ENCODE data around the gene SDK1.

SDK1 gene

GRCh38 chr7:4134631-4135030 is 833.6 kb downstream of the SDK1 start:
- DNase-seq (ENCODE audit: low spot score) = no peak

DNA sequence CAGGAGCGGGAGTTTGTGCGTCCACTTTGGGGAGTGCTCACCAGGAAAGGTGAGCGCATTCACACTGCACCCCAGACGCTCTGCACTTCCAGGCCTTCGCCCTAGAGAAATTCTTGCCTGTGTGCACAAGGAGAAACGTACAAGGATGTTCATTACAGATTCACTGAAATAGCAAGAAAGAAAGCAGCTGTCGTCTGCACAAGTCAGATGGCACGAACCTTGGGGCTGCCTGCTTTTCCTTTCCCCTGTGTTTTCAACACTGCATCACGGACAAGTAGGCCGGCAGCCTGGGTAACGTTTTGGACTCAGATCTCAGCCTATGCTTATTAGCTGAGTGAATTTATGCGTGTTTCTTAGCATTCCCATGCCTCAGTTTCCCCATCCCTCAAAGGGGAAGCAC is 834.2 kb downstream of the SDK1 start:
- DNase-seq (ENCODE audit: low spot score) = no peak

DNA sequence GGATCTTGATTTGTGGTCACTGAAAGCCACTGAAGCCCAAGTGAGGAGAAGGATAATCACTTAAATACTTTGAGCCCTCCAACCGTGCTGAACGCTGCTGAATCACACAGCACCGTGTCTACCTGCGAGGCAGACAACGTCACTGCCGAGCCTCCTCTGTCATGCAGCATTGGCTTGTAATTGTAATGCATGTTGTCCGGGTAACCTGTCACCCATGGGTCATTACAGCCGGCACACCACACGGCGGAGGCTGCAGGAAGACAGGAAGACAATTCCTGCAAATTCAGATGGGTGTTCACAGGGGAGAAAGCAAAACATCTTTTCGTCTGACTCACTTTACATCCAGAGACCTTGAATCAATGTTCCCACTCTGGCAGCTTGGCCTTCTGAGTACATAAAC is 835.0 kb downstream of the SDK1 start:
- no peak for DNase-seq (ENCODE audit: low spot score)

GRCh38 chr7:4136501-4137110 is 835.6 kb downstream of the SDK1 start:
- DNase-seq (ENCODE audit: low spot score) = no peak

DNA sequence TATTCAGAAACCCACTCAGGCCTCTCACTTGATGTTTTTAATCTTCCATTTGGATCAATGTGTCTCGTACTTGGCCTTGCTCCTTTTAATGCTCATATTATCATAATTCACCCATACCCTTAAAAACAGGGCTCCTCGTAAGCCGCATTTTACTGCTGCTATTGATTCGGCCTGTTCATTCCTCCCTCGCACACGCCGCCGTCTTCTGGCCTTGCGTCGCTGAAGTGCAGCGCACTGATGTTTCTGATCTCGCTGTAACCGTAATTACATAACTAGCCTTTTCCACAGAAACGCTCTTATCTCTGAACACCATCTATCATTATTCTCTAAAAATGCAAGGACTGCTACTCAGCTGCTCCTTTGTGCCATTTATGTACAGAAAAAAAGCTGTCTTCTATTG is 836.5 kb downstream of the SDK1 start:
- no peak for DNase-seq (ENCODE audit: low spot score)

- no peak for DNase-seq (ENCODE audit: low spot score)
Observed at GRCh38 chr7:4138866-4139265, 837.8 kb downstream of the SDK1 start.

GRCh38 chr7:4139656-4140625 is 838.9 kb downstream of the SDK1 start:
- no peak for DNase-seq (ENCODE audit: low spot score)

- no peak for DNase-seq (ENCODE audit: low spot score)
Observed at GRCh38 chr7:4140933-4141332, 839.9 kb downstream of the SDK1 start.

- DNase-seq (ENCODE audit: low spot score) = no peak
Observed at GRCh38 chr7:4143006-4143405, 842.0 kb downstream of the SDK1 start.

GRCh38 chr7:4143511-4144171 is 842.6 kb downstream of the SDK1 start:
- DNase-seq (ENCODE audit: low spot score) = no peak

DNA sequence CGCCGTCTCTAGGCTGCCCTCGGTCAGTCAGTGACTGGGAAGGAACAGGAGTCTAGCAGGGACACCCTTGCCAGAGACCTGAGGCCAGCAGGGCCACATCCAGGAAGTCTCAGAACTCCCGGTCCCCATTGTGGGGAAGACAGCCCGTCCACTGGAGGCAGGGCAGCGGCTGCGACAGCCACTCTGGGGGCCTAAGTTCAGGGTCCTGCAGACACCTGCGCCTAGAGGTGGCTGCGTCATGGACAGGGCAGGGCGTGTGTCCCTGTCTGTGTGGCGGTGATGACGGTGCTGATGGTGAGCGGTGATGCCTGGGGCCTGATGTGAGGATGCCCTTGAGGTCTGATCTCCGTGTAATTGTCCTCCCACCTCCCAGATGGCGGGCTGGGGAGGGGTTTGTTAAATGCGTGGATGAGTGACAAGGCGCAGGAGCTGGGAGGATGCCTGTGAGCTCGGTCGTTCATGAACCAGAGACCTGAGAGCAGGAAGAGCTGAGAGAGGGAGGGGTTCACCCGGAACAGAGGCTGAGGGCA is 843.2 kb downstream of the SDK1 start:
- DNase-seq (ENCODE audit: low spot score) = no peak

DNA sequence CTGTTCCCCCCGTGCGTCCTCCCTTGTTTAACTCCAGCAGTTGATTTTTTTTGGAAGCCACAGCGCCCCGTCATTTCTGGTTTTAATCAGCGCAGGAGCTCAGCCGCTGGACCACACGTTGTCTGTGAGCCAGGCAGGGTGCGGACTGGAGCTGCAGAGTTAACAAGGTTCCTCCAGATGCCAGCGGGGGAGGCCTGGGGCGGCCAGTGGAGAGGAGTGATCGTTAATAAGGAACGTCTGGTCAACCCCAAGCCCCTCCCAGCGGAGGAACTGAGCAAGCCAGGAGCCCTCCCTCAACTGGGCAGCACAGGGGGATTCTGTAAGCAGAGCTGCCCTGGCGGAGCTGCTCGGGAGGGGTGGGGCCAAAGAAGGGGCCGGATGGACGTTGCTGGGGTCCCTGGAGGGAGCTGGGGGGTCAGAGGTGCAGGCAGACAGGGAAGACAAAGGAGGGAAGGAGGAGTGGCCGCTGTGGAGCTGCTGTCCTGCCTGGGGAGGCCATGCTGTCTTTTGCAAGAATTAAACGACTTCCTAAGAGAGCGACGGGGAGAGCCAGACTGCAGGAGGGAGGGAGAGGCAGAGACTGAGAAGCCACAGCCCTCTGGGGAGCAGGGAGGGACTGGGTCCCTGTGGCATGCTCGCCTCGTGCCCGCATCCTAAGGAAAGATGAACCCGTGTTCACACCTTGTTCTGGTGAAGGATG is 843.9 kb downstream of the SDK1 start:
- DNase-seq (ENCODE audit: low spot score) = no peak

- DNase-seq (ENCODE audit: low spot score) = no peak
Observed at GRCh38 chr7:4145576-4145975, 844.5 kb downstream of the SDK1 start.

DNA sequence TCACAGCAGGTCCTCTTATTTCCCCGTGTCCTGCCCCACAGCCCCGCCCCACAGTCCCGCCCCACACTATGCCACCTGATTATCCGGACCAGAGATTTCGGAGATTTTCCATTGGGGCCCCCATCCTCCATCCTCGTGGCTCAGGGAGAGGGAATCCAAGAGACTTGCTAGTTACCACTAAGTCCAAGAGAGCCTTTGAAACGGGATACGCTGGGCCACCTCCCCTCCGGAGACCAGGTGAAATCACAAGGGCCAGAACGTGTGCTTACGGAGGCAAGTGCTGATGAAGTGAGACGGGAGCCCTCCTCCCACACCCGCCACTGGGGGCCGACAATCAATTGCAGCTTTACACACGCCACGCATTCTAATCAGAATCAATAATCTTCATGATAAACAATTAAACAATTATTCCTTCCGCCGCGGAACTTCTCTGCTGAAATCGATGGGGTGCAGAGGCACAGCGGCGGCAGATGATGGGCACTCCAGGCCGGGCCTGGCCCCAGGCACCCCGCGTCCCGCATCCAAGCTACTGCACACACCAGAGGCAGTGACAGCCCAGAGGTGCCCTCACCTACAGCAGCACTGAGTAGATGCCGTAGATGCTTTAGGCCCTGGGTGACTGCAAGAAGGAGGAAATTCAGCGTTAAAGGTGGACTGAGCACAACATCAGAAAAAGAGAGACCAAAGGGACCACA is 847.0 kb downstream of the SDK1 start:
- no peak for DNase-seq (ENCODE audit: low spot score)

- DNase-seq (ENCODE audit: low spot score) = no peak
Observed at GRCh38 chr7:4149236-4149635, 848.2 kb downstream of the SDK1 start.

DNA sequence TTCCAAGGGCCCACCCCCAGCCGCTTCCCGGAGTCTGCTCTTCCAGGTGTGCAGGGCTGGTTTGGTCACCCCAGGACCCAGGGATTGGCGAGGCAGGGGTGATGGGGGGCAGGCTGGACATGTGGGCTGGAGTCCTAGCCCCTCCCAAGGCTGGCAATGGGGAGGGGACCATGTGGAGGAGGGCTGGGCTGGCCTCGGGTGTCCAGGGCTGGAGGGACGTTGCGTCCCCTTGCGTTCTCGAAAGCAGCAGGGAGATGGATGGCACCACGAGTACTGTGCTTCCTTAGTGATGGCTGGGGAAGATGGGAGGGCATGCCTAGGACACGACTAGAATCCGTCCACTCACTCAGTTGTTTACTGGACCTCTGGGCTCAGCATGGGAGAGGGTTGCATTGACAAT is 848.6 kb downstream of the SDK1 start:
- DNase-seq (ENCODE audit: low spot score) = no peak

DNA sequence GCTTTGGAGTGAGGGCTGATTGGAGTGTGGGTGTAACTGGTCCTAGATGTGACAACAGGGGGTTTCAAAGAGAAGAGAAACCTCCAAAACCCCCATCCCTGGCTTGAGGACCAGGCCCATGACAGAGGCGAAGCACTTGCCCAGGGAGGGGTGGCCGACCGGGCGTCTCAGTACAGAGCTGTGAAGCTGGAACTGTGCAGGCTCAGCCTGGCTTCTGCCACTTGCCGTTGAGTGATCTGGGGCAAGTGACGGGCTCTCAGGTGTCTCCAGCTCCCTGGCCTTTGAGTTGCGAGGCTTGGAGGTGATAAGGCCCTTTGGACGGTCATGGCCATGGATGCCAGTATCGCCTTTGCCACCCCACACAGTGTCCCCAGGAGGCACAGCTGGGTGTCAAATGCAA is 849.7 kb downstream of the SDK1 start:
- no peak for DNase-seq (ENCODE audit: low spot score)

DNA sequence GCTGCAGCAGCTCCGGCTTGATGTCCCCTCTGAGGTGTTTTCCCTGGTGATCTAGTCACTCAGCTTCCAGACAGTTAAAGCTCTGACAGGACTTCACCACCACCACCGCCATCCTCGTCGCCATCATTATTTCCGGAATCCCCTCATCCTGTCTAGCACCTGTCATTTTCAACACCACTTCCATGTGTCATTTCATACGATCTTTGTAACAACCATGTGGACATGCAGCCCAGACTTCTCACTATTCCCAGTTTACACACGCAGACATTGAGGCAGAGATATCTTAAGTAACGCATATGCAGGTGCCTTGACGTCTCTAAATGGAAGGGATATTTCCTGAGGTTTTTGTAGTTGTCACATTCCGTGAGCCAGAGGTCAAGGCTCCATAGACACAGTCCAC is 850.5 kb downstream of the SDK1 start:
- no peak for DNase-seq (ENCODE audit: low spot score)

DNA sequence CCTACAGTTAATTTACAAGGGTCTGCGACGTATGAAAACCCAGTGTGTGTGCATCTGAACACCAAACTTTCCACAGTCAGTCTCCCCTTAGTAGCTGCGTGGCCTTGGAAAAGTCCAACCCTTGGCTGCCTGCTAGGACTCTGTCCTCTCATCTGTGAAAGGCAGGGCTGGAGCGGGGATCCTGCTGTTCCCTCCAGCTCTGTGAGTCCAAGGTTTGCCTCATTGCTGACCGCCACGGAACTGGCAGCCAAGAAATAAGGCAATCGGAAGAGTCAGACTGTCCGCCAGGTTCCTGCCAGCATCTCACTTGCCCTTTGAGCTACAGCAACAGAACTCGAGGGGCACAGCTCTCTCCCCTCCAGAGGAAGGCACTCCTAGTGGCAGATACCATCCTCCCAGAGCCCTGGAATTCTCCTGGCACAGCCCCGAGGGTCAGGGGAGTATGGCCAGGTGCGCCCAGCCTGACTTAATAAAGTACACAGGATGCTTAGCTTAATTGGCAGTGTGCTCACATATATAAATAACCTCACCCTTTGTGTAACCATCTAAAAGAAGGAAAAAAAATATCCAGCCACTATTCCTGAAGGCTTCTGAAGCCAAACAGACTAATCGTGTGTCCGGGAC is 851.0 kb downstream of the SDK1 start:
- DNase-seq (ENCODE audit: low spot score) = no peak

GRCh38 chr7:4154882-4155535 is 854.0 kb downstream of the SDK1 start:
- no peak for DNase-seq (ENCODE audit: low spot score)

DNA sequence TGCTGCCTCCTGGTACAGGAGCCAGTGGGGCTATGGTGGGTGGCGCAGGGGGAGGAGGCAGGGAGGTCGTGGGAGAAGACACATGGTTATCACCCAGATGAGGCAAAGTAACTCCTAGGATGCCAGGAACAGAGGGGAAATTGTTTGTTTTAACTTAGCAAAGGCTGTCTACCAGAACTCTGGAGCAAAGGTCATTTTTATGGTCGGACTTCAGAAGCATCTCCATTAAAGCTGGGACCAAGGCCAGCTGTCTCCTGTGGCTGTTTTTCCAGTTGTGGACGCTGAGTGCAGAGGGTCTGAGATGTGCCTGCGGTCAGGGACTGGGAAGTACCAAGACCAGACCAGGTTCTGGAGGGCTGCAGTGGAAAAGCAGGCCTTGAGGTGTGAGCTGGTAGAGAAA is 855.1 kb downstream of the SDK1 start:
- no peak for DNase-seq (ENCODE audit: low spot score)

Data from CD4-positive, alpha-beta T cell treated with Interleukin-15 for 4 hours (primary cell).